NCI-H510A (cell line): Measurements from ENCODE around the gene TRPM8.
A peak's percentile ranks its signal among the peaks of the same experiment; 100 is the strongest.
"Not testable (repeated sequence)": the region's sequence is repeated elsewhere in the genome, so short reads cannot be mapped to it uniquely, and the experiment has no call there.

Source experiments
- DNase-seq: peaks from one replicate; lab custom pipeline; 2025; lab: John Stamatoyannopoulos, UW

Gene TRPM8

GRCh38 chr2:233938676-233939370 lies 21.6 kb downstream of the TRPM8 start:
- DNase-seq, result no peak

- DNase-seq, result peak; percentile 45
Observed at GRCh38 chr2:233940376-233941276, 23.5 kb downstream of the TRPM8 start.

DNA sequence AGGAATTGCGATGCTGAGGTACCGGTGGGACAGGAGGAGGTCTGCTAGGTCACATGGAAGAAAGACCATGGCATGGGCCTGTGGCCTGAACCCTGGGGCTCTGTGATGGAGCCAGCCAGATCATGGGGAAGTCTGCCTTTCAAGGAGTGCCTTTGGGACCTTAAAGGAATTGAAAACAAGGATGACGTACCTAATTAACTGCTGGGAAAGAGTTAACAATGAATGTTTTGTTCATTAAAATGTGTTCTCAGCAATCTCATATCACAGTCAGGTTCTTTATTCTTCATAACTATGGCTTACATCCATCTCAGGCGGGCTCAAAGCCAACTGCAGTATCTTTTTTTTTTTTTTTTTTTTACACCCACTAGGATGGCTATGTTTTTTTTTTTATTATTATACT lies 25.6 kb downstream of the TRPM8 start:
- DNase-seq, result no peak

- DNase-seq, result no peak
Observed at GRCh38 chr2:233944269-233944668, 27.1 kb downstream of the TRPM8 start.

DNA sequence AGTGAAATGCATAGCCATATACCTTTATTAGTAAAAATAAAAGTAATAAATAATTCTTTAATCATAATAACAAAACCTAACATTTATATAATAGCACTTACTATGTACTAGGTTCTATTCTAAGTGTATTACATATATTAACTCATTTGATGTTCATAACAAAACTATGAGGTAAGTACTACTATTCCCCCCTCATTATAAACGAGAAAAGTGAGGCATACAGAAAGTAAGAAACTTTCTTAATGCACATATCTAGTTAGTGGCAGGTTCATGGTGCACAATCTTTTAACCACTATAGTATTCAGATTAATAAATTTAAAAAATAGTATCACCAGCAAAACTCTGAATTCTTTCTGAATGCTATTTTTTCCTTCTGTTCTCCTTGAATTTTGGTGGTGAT lies 27.5 kb downstream of the TRPM8 start:
- no peak for DNase-seq

- no peak for DNase-seq
Observed at GRCh38 chr2:233945146-233945545, 28.0 kb downstream of the TRPM8 start.

- DNase-seq, result no peak
Observed at GRCh38 chr2:233950078-233950825, 33.1 kb downstream of the TRPM8 start.

DNA sequence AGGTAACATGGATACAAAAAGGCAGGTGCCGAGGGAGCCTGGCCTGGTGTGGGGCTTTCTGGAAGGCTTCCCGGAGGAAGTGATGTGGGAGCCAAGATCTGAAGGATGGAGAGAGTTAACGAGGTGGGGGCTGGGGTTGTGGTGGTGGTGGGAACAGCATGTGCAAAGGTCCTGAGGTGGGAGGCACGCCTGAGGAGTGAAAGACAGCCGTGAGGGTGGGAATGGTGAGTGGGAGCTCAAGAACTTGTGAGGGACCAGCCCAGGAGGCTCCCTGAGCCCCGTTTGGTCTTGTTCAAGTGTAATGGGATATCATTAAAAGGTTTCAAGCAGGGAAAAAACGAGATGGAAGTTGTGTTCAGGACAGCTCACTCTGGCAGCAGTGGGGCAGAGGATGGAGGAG lies 35.2 kb downstream of the TRPM8 start:
- no peak for DNase-seq

- no peak for DNase-seq
Observed at GRCh38 chr2:233953087-233953801, 36.1 kb downstream of the TRPM8 start.

DNA sequence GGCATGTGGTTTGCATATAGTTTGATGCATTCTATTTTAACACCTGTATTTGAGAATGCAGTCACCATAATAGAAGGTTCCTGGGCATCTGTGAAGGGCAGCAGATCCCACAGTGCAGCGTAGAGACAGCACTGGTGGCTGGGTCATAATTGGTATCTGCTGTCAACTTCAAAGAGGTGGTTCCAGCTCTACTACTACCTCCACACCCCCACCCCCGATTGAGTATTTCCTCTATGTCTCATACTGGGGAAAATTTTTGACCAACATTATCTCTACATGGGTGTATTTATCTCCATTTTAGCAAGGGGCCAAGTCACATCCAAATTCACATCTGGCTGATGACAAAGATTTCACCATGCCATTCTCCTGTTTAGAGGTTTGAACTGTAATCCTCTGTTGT lies 43.0 kb downstream of the TRPM8 start:
- DNase-seq, result no peak

- no peak for DNase-seq
Observed at GRCh38 chr2:233961905-233962304, 44.7 kb downstream of the TRPM8 start.

GRCh38 chr2:233964581-233964980 lies 47.4 kb downstream of the TRPM8 start:
- DNase-seq, result no peak

GRCh38 chr2:233965032-233965603 lies 47.9 kb downstream of the TRPM8 start:
- no peak for DNase-seq

DNA sequence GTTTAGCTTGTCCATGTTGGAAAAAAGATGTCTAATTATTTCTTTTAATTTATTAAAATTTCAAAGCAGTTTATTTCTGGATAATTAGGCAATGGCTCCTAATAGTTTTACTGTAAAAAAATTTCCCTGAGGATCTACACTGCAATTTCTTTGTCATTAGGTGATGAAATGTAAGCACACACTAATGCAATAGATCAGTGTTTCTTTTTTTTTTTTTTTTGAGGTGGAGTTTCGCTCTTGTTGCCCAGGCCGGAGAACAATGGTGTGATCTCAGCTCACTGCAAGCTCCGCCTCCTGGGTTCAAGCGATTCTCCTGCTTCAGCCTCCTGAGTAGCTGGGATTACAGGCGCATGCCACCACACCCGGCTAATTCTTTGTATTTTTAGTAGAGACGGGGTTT lies 48.5 kb downstream of the TRPM8 start:
- not testable (repeated sequence) for DNase-seq

DNA sequence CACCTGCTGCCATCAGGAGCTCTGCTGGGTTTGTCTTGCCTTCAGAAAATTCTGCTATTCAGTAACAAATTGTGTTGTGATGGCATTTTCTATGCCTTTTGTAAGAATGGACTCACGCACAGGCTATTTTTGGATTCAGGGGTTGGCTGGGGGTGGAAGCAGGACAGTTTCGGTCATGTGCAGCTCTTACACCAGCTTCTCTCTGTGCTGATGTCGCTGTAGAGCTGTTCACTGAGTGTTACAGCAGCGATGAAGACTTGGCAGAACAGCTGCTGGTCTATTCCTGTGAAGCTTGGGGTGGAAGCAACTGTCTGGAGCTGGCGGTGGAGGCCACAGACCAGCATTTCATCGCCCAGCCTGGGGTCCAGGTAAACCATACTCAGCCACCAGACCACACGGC lies 49.2 kb downstream of the TRPM8 start:
- no peak for DNase-seq

DNA sequence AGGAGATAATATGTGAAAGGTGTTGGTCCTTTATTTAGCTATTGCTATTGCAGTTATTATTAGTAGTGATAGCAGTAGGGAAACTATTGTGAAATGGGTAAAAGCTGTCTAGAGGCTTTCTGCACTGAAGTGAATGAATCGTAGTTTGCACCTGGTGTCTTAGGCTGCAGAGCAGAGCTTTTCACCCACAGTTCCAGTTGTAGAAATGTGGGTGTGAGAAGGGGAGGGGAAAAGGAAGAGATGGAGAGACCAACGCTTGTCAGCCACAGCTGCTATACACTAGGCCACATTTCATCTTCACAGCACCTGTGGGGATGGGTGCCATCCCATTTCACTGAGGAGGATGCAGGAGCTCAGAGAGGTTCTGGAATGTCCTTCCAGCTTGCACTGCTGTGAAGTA lies 50.0 kb downstream of the TRPM8 start:
- DNase-seq, result no peak

GRCh38 chr2:233968556-233968955 lies 51.4 kb downstream of the TRPM8 start:
- DNase-seq, result no peak

- DNase-seq, result not testable (repeated sequence)
Observed at GRCh38 chr2:233972460-233972859, 55.3 kb downstream of the TRPM8 start.

- DNase-seq, result no peak
Observed at GRCh38 chr2:233972941-233973575, 55.9 kb downstream of the TRPM8 start.

GRCh38 chr2:233973786-233974185 lies 56.6 kb downstream of the TRPM8 start:
- no peak for DNase-seq

DNA sequence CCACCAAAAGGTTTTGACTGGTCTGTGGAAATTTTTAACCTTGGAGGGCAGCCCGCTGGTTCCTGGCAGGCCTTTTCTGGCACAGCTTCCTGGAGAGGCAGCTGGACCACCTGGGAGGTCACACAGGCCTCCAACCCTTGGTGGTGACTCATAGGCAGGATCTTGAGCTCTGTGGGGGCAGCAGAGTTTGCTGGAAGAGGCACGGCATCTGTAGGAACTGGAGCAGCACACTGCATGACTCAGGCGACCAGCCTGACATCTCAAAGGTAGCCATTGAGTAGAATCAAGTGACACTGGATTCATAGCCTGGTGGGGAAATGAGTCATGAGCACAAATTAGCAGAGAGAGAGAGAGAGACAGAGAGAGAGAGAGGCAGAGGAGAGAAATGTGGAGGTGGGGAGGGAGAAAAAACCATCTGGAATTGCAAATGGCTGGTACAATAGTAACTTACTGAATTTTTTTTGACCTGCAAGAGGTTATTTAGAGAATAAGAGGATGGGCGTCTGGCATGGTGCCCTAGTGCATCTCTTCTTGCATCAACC lies 57.4 kb downstream of the TRPM8 start:
- no peak for DNase-seq
